SK-N-DZ (cell line): ENCODE results near the gene MST1R. TPM values are rescaled to one million over a fixed set of nuclear protein-coding genes. Genes with fewer than 3 reads are reported as not detected.
A peak's percentile ranks its signal among the peaks of the same experiment; 100 is the strongest.
"Not testable (repeated sequence)": the region's sequence is repeated elsewhere in the genome, so short reads cannot be mapped to it uniquely, and the experiment has no call there.

ENCODE experiments used
- DNase-seq: peaks from one replicate; pipeline ENCODE4 v3.0.0-alpha.2; 2015; ENCODE audit warnings: low spot score
- polyA plus RNA-seq, 2 experiments: library from polyadenylated mRNA; depleted of rRNA; stranded (reverse); fragments of >200 nt; gene quantifications; 2 replicates each; pipeline ENCODE4 v1.2.3, GENCODE V29; 2014

MST1R gene
- 0.38 and 1.2 TPM in 2 replicates for polyA plus RNA-seq (2014; cell fraction: cytosol; rRNA removed)
- 2.8 and 4.0 TPM in 2 replicates for polyA plus RNA-seq (2014; cell fraction: nucleus; rRNA removed)

DNA sequence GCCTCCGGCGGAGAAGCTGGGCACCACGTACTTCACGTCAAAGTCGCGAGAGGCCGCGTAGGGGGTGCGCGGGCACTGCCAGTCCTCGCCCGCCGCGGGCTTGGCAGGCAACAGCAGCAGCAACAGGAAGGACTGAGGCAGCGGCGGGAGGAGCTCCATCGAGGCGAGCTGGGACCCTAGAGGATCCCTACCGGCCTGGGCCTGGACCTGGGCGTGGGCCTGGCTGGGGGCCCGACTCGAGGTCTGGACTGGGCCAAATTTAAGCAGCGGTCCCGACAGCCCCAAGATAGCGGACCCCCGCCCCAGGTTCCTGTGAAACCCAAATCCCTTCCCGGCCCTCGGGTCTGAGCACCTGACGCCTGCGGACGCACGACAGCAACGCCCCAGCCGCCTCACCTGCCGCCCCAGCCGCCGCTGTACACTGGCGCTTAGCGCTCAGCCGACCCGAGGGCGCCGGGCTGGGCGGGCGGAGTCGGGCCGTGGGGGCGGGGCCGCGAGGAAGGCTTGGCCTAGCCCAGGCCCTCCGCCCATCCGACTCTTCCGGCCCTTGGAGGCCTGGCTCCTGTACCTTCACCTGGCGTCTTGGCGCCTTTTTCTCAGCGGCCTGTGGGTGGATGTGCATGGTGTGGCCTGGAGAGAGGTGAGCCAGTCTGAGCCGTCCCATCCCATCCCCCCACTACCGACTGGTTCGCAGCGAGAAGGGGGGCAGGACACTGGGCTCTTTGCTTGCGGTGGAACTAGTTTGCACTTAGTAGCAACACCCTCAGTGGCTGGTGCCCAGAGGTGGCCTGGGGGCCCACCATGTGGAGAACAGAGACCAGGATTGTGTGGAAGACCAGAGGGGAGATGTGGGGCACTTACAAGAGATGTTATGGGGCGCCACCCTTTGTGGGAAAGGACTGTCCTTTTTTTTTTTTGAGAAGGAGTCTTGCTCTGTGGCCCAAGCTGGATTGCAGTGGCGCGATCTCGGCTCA is at the start of gene MST1R:
TSS of gene MST1R (minus strand) at position 423 of the 974 bp plus-strand sequence. CDS start at position 159, 264 bp downstream.
- DNase-seq, result peak; percentile 60

GRCh38 chr3:49952924-49953323 is 49.3 kb upstream of the MST1R start:
- no peak for DNase-seq

GRCh38 chr3:49942651-49943050 is 39.0 kb upstream of the MST1R start:
- no peak for DNase-seq

DNA sequence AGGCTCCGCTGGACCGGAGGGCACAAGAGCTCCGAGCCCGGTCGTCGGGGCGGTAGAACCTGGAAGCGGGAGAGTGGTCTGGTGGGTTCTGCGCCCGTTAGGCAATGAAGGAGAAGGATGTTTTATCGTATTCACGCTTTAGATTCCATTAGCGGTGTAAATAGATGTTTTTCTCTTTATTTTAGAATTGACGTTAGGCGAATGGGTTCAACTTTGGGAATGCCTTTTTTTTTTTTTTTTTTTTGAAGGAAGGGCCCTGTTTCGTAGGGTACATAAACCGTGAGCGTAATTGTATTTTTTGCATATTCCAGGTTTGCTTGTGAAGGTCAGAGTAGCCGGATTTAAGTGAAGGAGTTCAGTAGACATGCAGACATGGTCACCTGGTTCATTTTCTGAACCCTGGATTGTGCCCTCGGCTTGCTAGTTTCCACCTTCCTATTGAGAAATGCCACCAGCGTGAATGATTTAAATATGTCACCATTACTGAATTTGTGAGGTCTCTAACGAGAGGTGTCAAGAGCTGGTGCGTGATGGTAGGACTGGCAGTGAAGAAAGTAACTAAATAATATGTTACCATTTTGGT is 37.1 kb upstream of the MST1R start:
- DNase-seq, result no peak

GRCh38 chr3:49939858-49940666 is 36.4 kb upstream of the MST1R start, which contains the start of gene RBM6:
RBM6 (plus strand) TSS chr3:49940150; CDS start chr3:49962642, 22,492 bp downstream.
- peak; percentile 97 for DNase-seq

DNA sequence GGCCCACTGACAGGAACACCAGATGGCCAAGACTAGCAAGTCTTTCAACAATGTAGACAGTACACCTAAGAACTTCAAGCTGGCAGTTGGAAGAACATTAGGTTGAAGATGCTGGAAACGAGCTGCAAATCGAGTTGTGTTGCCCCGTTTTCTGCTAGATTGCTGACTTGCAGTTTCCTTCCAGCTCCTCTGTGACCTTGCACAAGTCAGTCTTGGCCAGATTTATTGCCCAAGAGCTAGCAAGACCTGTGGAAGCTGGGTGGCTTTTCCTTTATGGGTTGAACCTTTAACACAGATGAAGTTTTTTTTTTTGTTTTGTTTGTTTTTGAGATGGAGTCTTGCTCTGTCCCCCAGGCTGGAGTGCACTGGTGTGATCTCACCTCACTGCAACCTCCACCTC is 33.4 kb upstream of the MST1R start:
- no peak for DNase-seq

DNA sequence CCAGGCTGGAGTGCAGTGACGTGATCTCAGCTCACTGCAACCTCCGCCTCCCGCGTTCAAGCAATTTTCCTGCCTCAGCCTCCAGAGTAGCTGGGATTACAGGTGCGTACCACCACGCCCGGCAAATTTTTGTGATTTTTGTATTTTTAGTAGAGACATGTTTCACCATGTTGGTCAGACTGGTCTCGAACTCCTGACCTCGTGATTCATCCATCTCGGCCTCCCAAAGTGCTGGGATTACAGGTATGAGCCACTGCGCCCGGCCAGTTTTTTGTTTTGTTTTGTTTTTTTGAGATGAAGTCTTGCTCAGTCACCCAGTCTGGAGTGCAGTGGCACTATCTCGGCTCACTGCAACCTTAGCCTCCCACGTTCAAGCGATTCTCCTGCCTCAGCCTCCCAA is 28.6 kb upstream of the MST1R start:
- DNase-seq, result not testable (repeated sequence)

DNA sequence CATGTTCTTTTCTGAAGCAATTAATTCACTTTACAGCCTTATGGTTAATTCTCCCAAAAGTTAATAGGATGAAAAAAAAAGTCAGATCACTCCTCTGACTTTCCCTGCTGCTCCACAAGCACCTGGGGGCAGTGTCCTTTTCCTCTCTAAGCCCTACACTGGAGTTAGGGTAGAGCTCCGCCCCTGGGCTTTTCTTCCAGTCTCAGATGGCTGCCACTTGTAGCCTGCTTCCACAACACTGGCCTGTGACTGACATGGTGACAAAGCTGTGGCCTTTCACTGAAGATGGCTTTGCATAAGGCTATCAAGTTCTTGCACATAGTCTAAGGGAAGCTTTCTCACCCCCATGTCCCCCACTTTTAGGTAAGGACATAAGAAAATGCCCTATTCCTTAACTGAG is 27.2 kb upstream of the MST1R start:
- peak; percentile 41 for DNase-seq

- no peak for DNase-seq
These were observed 26.6 kb upstream of the MST1R start for GRCh38 chr3:49930168-49930690.

DNA sequence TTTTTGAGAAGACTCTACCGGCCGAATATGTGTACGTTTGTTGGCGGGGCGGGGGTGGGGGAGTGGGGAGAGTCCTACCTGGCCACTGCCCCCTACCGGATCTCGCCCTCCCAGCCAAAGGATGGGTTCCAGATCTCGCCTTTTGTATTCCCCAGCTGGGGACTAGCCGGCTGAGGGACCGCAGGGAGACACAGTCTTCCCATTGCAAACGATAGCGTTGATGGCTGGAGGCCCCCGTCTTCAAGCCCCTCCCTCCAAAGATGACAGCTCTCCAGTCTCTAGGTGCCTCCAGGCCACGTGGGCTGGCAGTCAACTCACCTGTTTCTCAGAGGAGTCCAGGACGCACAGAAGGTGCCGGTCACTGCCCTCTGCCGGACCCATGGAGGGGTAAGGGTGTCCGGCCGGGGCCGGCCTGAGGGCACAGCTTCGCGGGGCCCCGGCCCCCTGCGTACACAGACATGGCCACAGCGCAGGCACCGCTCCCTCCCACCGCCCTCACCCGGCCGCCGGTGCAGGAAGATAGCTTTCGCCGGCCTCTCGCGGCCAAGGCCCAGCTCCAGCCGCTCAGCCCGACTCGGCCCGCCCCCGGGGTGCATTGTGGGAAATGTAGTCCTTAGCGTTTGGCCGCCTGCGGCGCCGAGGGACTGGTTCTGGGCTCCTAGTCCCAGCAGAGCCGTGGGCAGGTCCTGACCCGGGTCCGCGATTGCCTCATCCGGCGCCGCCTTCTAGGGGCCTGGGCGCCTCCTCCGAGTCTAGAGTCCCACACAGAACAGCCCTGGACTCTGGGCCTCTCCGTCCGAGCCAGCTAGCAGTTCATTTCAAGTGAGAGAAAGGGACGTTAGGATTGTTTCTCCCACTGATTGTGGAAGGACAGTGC is 25.9 kb upstream of the MST1R start, which contains the start of gene MON1A:
TSS of gene MON1A (minus strand) at position 521 of the 877 bp plus-strand sequence. CDS start 16,465 bp downstream, outside the sequence.
- peak; percentile 91 for DNase-seq

GRCh38 chr3:49928481-49929017 is 24.9 kb upstream of the MST1R start:
- no peak for DNase-seq

GRCh38 chr3:49927798-49928197 is 24.1 kb upstream of the MST1R start:
- DNase-seq, result no peak

GRCh38 chr3:49926117-49926728 is 22.6 kb upstream of the MST1R start:
- no peak for DNase-seq

- DNase-seq, result no peak
These were observed 21.8 kb upstream of the MST1R start for GRCh38 chr3:49925485-49925884.

GRCh38 chr3:49924683-49925082 is 21.0 kb upstream of the MST1R start:
- DNase-seq, result no peak

- DNase-seq, result not testable (repeated sequence)
These were observed 14.3 kb upstream of the MST1R start for GRCh38 chr3:49917806-49918590.

- no peak for DNase-seq
These were observed 13.0 kb upstream of the MST1R start for GRCh38 chr3:49916686-49917085.

DNA sequence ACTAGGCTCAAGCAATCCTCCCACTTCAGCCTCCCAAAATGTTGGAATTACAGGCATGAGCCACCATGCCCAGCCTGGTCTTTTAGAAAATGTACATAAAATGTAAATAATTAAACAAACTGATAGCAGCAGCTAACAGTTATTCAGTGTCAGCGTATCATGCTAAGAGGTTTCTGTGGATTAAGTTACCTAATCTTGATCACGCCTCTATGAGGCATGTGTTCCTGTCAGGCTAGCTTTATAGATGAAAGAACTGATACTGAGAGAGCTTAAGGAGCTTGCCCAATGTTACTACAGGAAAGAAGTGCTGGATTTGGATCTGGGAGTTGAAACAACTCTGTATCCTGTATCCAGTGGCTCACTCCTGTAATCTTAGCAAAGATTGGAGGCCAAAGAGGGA is 11.2 kb upstream of the MST1R start:
- no peak for DNase-seq

DNA sequence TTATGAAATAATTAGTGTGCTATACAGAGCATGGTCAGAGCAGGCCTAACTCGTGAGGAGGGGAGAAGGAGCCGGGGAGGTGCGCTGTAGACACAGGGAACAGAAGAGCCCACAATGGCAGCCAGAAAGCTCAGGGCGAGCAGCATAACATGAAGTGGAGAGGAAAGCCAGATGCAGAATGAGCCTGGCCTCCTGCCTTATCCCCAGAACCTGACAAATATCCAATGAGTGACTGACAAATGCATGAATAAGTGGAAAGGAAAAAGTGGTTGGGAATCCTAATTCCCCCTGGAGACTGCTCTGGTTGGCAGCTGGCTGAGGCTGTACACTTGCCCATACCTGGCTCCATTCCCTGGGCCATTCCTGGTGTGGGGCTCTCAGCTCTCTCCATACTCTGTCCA is 9.2 kb upstream of the MST1R start:
- DNase-seq, result peak; percentile 78
